Activated T-helper 1 cell treated with Interleukin-2 at 50 U/mL for 16 hours (primary cell): Measurements from ENCODE around the gene USP25.

ENCODE experiments used
- DNase-seq: peaks from one replicate; pipeline ENCODE4 v3.0.0-alpha.2; 2020; ENCODE audit warnings: low read depth

Gene USP25

DNA sequence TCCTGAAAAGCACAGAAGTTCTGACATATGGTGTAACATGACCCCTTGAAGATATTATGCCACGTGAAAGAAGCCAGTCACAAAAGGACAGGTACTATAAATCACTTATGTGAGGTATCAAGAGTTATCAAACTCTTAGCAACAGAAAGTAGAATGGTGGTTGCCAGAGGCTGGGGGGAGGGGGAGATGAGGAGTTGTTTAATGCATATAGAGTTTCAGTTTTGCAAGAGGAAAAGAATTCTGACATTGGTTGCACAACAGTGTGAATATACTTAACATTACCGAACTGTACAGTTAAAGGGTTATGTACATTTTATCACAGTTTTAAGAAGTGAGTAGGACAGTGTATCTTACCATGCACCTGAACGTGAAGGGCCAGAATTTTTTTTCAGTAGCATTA, 80.0 kb downstream of the USP25 start:
- DNase-seq = no peak

DNA sequence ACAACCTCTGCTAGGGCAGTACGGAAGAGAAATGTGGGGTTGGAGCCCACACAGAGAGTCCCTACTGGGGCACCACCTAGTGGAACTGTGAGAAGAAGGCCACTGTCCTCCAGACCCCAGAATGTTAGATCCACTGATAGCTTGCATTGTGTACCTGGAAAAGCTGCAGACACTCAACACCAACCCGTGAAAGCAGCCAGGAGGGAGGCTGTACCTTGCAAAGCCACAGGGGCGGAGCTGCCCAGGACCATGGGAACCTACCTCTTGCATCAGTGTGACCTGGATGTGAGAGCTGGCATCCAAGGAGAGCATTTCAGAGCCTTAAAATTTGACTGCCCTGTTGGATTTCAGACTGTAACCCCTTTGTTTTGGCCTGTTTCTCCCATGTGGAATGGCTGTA, 85.5 kb downstream of the USP25 start:
- no peak for DNase-seq

DNA sequence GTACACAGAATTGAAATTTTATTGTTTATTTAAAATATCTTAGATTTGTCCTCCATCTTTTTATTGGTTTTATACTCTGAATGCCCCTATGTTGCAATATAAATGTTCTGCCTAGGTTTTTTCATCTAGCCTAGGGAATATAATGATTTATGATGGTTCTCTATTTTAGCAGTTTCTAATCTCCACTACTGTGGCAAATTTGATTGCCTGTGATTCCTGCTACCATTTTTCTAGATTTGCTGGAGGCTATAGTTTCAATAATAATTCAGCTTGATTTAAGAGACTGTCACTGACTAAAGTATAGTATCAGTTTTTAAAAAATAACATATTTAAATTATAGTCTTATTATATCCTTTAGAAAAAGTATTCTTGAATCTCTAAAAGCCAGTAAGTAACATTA, 90.5 kb downstream of the USP25 start:
- DNase-seq = no peak

DNA sequence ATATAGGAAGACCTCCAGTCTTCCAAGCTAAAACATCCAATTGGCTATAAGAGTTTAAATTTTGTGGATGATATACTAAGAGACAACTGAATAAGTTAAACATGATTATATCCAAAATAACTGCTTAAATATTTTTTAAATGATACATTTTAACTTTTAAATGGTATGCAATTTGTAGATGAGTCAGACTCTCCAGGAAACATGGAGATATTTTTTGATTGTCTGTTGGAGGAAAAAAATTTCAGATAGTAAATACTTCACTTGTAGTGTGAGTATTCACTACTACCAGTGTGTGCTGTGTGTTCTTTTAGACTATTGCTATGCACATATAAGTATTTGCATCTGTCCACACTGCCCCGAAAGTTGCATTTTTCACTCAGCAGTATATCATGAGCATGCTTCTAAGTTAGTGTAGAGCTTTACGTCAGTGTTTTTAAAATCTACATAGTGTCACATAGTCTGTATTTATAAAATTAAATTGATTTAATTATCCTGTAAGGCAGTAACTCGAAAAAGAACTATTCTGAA, 91.1 kb downstream of the USP25 start:
- no peak for DNase-seq

- no peak for DNase-seq
These were observed 93.8 kb downstream of the USP25 start for GRCh38 chr21:15823486-15824150.

DNA sequence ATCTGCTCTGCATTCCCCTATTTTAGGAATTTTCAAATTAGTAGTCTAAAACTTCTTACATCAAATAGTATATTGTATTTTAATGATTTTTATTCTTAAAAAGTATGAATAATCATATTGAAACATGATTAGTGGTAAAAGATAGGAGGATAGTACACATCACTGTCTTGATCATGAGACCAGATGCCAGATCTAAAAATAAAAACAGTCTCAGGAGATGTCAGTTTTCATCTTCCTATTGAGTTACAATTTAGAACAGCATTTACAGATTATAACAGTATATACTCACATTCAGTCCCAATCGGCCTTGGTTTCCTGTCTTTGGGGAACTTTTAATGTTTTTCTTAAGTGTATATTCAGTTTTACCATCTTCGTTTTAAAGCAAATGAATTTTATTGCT, 95.9 kb downstream of the USP25 start:
- DNase-seq = no peak

GRCh38 chr21:15826147-15826780, 96.5 kb downstream of the USP25 start:
- DNase-seq = no peak

GRCh38 chr21:15826908-15827601, 97.3 kb downstream of the USP25 start:
- DNase-seq = no peak

DNA sequence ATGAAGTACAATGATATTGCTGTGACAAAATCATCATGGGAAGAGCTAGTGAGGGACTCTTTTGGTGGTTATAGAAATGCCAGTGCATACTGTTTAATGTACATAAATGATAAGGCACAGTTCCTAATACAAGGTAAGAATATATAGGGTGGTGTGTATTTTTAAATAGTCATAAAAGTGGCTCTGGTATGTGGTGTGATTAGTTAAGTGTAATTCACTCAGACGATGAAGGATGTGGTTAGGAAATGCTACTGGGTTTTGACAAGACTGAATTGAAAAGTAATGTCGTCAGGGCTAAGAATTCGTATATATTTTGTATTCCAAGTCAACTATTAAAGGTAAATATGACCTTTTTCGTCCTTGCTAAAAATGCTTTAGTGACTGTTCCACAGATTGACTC, 101.7 kb downstream of the USP25 start:
- DNase-seq = no peak

GRCh38 chr21:15837645-15838044, 107.9 kb downstream of the USP25 start:
- no peak for DNase-seq

DNA sequence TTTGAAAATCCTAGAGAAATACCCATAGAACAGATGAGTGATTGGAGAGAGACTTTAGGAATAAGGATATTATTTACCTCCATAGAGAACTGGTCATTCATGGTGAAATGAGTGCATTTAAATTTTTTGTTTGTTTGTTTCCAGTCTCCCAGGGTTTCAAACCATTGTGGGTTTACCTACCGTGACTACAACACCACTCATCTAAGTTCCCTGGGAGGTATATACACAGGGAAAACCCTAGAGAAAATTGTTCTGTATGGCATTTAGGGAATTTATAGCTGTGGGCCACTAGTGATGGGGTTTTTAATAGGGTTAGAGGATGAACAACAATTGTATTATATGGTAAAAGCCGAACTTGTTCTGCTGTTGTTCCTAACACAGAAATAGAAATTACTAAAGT, 109.2 kb downstream of the USP25 start:
- no peak for DNase-seq

DNA sequence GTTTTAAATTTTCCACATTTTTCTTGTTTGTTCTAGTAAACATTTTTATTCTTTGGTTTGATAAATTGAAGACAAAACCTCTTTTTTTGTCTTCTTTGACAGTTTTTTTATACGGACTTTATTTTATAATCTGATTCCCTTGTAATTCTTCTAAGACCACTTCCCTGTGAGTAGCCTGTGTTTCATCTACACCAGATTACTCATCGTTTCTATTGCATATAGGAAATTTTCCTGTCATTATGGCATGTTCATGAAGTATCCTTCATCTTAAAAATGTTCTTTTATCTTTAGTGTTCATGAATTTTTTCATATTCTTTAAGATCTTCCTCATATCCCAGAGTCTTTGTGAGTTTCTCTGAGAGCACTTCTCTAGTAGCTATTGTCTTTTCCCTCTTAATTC, 109.8 kb downstream of the USP25 start:
- DNase-seq = no peak

- no peak for DNase-seq
These were observed 110.6 kb downstream of the USP25 start for GRCh38 chr21:15840406-15840805.

- DNase-seq = no peak
These were observed 112.2 kb downstream of the USP25 start for GRCh38 chr21:15841856-15842564.

- no peak for DNase-seq
These were observed 112.7 kb downstream of the USP25 start for GRCh38 chr21:15842565-15842880.

DNA sequence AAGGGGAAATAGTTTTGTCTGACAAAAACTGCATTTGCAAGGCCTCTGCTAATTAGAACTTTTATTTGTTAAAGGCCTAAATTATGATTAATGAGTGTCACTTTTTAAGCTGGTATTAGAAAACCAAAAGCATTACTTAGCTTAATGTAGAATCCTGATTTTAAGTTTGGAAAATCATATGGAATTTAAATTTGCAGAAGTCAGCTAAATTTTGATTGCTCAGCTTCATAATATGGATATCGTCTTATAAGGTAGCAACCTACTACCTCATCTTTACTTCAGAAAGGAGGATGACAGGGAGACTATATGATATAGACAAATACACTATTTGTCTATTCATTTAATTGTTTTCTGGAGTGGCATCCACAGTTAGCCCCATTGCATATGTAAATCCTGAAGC, 114.0 kb downstream of the USP25 start:
- no peak for DNase-seq

GRCh38 chr21:15848634-15849560, 119.1 kb downstream of the USP25 start:
- DNase-seq = no peak

- no peak for DNase-seq
These were observed 120.1 kb downstream of the USP25 start for GRCh38 chr21:15849927-15850326.

DNA sequence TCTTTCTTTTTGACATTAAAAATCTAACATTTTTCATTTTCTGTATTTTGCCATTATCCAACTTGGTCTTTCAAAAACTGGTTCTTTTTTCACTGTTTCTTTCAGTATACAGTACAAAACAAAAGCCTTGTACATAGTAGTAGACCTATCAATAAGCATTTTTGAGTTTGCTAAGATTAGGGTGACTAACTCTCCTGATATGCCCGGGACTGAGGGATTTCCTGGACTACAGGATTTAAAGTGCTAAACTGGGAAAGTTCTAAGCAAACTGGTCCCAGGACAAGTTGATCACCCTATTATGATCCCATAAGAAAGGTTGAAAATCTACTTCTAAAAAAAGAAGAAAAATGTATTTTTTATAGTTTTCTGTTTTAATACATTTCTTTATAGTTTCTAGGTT, 120.9 kb downstream of the USP25 start:
- DNase-seq = no peak

DNA sequence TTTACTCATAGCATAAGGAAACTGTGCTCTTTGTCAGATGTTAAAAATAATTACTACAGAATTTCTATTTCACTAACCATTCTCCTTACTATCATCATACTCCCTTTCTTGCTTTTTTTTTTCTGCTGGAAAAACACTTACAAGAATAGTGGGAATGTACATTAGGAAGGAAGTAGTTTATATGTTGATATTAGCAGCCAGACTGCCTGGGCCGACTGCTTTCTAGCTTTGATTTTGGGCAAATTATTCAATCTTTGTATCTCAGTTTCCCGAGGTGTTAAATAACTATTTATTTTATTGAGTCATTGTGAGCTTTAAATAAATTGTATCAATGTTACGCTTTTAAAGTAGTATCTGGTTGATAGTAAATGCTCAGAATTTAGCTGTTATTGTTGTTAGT, 122.4 kb downstream of the USP25 start:
- no peak for DNase-seq

GRCh38 chr21:15853126-15853525, 123.3 kb downstream of the USP25 start:
- DNase-seq = no peak

DNA sequence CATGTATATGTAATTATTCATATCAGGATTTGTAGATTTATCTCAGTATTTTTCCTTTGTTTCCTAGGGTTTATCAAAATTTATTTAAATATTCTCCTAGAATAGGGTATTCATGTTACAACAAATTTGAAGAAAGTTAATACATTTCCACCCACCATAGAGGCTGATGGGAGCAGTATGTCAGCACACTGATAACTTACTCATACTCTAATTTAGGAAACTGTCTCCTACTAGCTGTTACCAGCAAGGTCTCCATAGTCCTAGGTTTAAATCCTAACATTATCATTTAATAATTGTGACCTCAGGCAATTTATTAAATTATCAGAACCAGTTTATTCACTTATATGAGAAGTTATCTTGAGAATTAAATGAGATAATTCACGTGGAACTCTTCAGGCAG, 127.0 kb downstream of the USP25 start:
- no peak for DNase-seq
